IMR-90 (cell line): ENCODE results near the gene TRPC4AP. TPM values are rescaled to one million over a fixed set of nuclear protein-coding genes. Genes with fewer than 3 reads are reported as not detected.

Experiments
- ATAC-seq: fragments of 200-7000 bp; cut with Tn5 transposase; 2 replicates; pipeline ENCODE4 v1.9.1; 2020; ENCODE audit warnings: low read depth, mild to moderate bottlenecking, moderate library complexity
- BruUV-seq: library from RNA; stranded (reverse); fragments of 400-500 nt; replicated peaks from 2 replicates; lab custom pipeline; 2021; lab: Mats Ljungman, UMichigan
- CTCF ChIA-PET: fragments of 300-600 bp; formaldehyde crosslinking; extraction: SDS; loops from one replicate; lab custom pipeline; 2021; ENCODE audit warnings: antibody characterized with exemption; lab: Yijun Ruan, JAX
- POLR2A ChIA-PET: fragments of 300-600 bp; sonication (Branson Sonifier 250); formaldehyde crosslinking; loops from one replicate; lab custom pipeline; 2022; ENCODE audit warnings: antibody characterized with exemption; ENCODE audit not compliant: unreplicated experiment; lab: Charles Lee
- DNase-seq: peaks from one replicate; pipeline ENCODE4 v3.0.0; 2013
- H2AFZ ChIP-seq: replicated peaks from 2 replicates; pipeline ENCODE3; 2013; ENCODE audit warnings: low read length, mild to moderate bottlenecking; ENCODE audit not compliant: poor library complexity
- H2AK5ac ChIP-seq: 2 replicates; pipeline ENCODE4 v1.6.1; 2013; ENCODE audit warnings: low read depth, low read length, inconsistent platforms
- H2AK9ac ChIP-seq: replicated peaks from 2 replicates; pipeline ENCODE3; 2013; ENCODE audit warnings: mild to moderate bottlenecking, low read depth, low read length, moderate library complexity; ENCODE audit not compliant: poor library complexity
- H2BK120ac ChIP-seq: 2 replicates; pipeline ENCODE4 v1.6.1; 2013; ENCODE audit warnings: low read depth, low read length, inconsistent platforms
- H2BK15ac ChIP-seq: 3 replicates; pipeline ENCODE4 v1.6.1; 2013; ENCODE audit warnings: low read depth, low read length, inconsistent platforms
- H2BK20ac ChIP-seq: 2 replicates; pipeline ENCODE4 v1.6.1; 2013; ENCODE audit warnings: low read depth, mild to moderate bottlenecking, inconsistent platforms, low read length, moderate library complexity
- H2BK5ac ChIP-seq: 2 replicates; pipeline ENCODE4 v1.6.1; 2013; ENCODE audit warnings: mild to moderate bottlenecking, low read depth, low read length, inconsistent platforms; ENCODE audit not compliant: poor library complexity, severe bottlenecking
- H3K14ac ChIP-seq: replicated peaks from 2 replicates; pipeline ENCODE4 v1.6.1; 2013; ENCODE audit warnings: low read depth, low read length, inconsistent platforms
- H3K18ac ChIP-seq: 2 replicates; pipeline ENCODE4 v1.6.1; 2013; ENCODE audit warnings: low read depth, low read length, control low read depth
- H3K23ac ChIP-seq: 2 replicates; pipeline ENCODE4 v1.6.1; 2013; ENCODE audit warnings: low read depth, low read length, inconsistent platforms
- H3K27ac ChIP-seq: 2 replicates; pipeline ENCODE4 v1.5.1; 2013; ENCODE audit warnings: mild to moderate bottlenecking, control low read depth, low read length; ENCODE audit not compliant: insufficient read depth
- H3K27me3 ChIP-seq: 2 replicates; pipeline ENCODE4 v1.6.1; 2013; ENCODE audit warnings: low read length; ENCODE audit not compliant: control insufficient read depth, insufficient read depth
- H3K36me3 ChIP-seq: 2 replicates; pipeline ENCODE4 v1.6.1; 2013; ENCODE audit warnings: low read length, mixed read lengths; ENCODE audit not compliant: control insufficient read depth, insufficient read depth
- H3K4ac ChIP-seq: 2 replicates; pipeline ENCODE4 v1.6.1; 2013; ENCODE audit warnings: low read depth, low read length, inconsistent platforms
- H3K4me1 ChIP-seq: 2 replicates; pipeline ENCODE4 v1.6.1; 2013; ENCODE audit warnings: low read length, mixed read lengths; ENCODE audit not compliant: control insufficient read depth, insufficient read depth
- H3K4me2 ChIP-seq: 2 replicates; pipeline ENCODE4 v1.6.1; 2013; ENCODE audit warnings: low read depth, mild to moderate bottlenecking, control low read depth, low read length, moderate library complexity
- H3K4me3 ChIP-seq: 2 replicates; pipeline ENCODE4 v1.5.1; 2013; ENCODE audit warnings: low read depth, mild to moderate bottlenecking, control low read depth, low read length, moderate library complexity; ENCODE audit not compliant: insufficient read depth
- H3K56ac ChIP-seq: 2 replicates; pipeline ENCODE4 v1.6.1; 2013; ENCODE audit warnings: low read length, inconsistent platforms; ENCODE audit not compliant: insufficient read depth; ENCODE audit errors: extremely low read depth
- H3K79me1 ChIP-seq, 2 experiments: 2 replicates each; pipeline ENCODE4 v1.6.1; 2013; ENCODE audit warnings: low read length in 2 of 2, inconsistent platforms in 1 of 2, low read depth in 1 of 2
- H3K9ac ChIP-seq: 2 replicates; pipeline ENCODE4 v1.6.1; 2013; ENCODE audit warnings: low read depth, low read length, control low read depth
- H3K9me1 ChIP-seq: 2 replicates; pipeline ENCODE4 v1.6.1; 2013; ENCODE audit warnings: low read length, inconsistent platforms; ENCODE audit not compliant: insufficient read depth
- H3K9me3 ChIP-seq: 2 replicates; pipeline ENCODE4 v1.6.1; 2013; ENCODE audit warnings: low read length; ENCODE audit not compliant: control insufficient read depth, insufficient read depth
- H4K20me1 ChIP-seq: 2 replicates; pipeline ENCODE4 v1.6.1; 2013; ENCODE audit warnings: low read length, inconsistent platforms; ENCODE audit not compliant: insufficient read depth
- H4K5ac ChIP-seq: 2 replicates; pipeline ENCODE4 v1.6.1; 2013; ENCODE audit warnings: mild to moderate bottlenecking, low read depth, low read length, control low read depth
- H4K8ac ChIP-seq, 2 experiments: 2 replicates each; pipeline ENCODE4 v1.6.1; 2013; ENCODE audit warnings: low read depth in 2 of 2, low read length in 2 of 2, control low read depth in 1 of 2, inconsistent platforms in 1 of 2
- H4K91ac ChIP-seq: 2 replicates; pipeline ENCODE4 v1.6.1; 2013; ENCODE audit warnings: low read depth, low read length, inconsistent platforms; ENCODE audit not compliant: insufficient read depth
- BHLHE40 ChIP-seq: fragments of 150-350 bp; IDR thresholded peaks from 2 replicates; pipeline ENCODE4 v1.6.1; 2016; ENCODE audit warnings: mild to moderate bottlenecking, low read depth, low read length
- MAFK ChIP-seq: IDR thresholded peaks from 2 replicates; pipeline ENCODE4 v1.6.1; 2012; ENCODE audit warnings: low read depth, low read length, improper control_type of control experiment
- POLR2A ChIP-seq: IDR thresholded peaks from 2 replicates; pipeline ENCODE4 v1.6.1; 2012; ENCODE audit warnings: mild to moderate bottlenecking, low read depth, low read length
- WGBS, 2 experiments: methylation state at CpG; one replicate each; pipeline versions ENCODE4 v1.1.5 to v1.1.7; 2013; ENCODE audit warnings: missing lambda C conversion rate in 2 of 2; ENCODE audit not compliant: insufficient read length in 1 of 2; ENCODE audit errors: extremely low coverage in 2 of 2; 5-methylcytosine and 5-hydroxymethylcytosine counted together
- dilution Hi-C: fragments of 300-500 bp; cut with HindIII; formaldehyde crosslinking; loops from one replicate; pipeline ENCODE4 v1.14.3; 2018; ENCODE audit warnings: low sequenced_read_pairs; ENCODE audit not compliant: unreplicated experiment
- in situ Hi-C: fragments of 300-500 bp; cut with MboI; formaldehyde crosslinking; loops from 3 replicates; pipeline ENCODE4 v1.14.3; 2019; ENCODE audit warnings: low sequenced_read_pairs, inconsistent platforms, mixed read lengths
- intact Hi-C: fragments of 100-400 bp; cut with micrococcal nuclease; formaldehyde crosslinking; loops from 2 replicates; pipeline ENCODE4 v1.10.0; 2022
- polyA plus RNA-seq, 3 experiments: library from polyadenylated mRNA; depleted of rRNA; stranded (reverse); fragments of >200 nt; gene quantifications; 2 replicates each; pipeline ENCODE4 v1.2.3, GENCODE V29; 2012; ENCODE audit warnings: low replicate concordance in 1 of 3
- total RNA-seq: library from RNA; depleted of rRNA; stranded (reverse); fragments of >200 nt; gene quantifications from 2 replicates; pipeline ENCODE4 v1.2.3, GENCODE V29; 2012

The TRPC4AP gene
- total and polyA plus RNA-seq, 2 of the 4 experiments (the other 2 are of a cell fraction), result 41.0 to 81.0 TPM

GRCh38 chr20:34999782-35000181, 92.8 kb downstream of the TRPC4AP start:
- ATAC-seq (no peak), DNase-seq (no peak)
- peaks cover 41% of the 10 kb centered on the region for H4K20me1 ChIP-seq
- H2BK15ac ChIP-seq, result no peak overlapping the region
- WGBS, 2 experiments, result 89% methylated on average over 8 of the region's 10 CpGs; no CpG with 5 or more reads in 1 of the 2 experiments
- no peak overlapping the region for H2AFZ ChIP-seq
- intact Hi-C loops (loop anchor here (5.0 kb wide), 1 partner anchor 127 kb away; the partner anchor contains the start of gene GGT7), in situ Hi-C loops (no loop called here), dilution Hi-C loops (no loop called here)
- H2BK120ac ChIP-seq, result no peak overlapping the region
- peaks cover 0 to 16% of the 10 kb centered on the region in 2 experiments; a peak in 1 of 4 replicates for H3K79me1 ChIP-seq
- H3K9me3 ChIP-seq, result no peaks in the 10 kb centered on the region
- H4K8ac ChIP-seq, result no peak overlapping the region
- H2BK5ac ChIP-seq, result no peak overlapping the region
- H2AK9ac ChIP-seq, result no peak overlapping the region
- no peak overlapping the region for H3K56ac ChIP-seq
- TF ChIP-seq POLR2A (no peak), MAFK (no peak), BHLHE40 (no peak)
- H3K36me3 ChIP-seq, result peaks cover 88% of the 10 kb centered on the region
- no peaks in the 10 kb centered on the region for H3K9me1 ChIP-seq
- no peak overlapping the region for H2AK5ac ChIP-seq
- no TSS peak for BruUV-seq
- H3K4me3 ChIP-seq, result no peak overlapping the region
- no peak overlapping the region for H2BK20ac ChIP-seq
- H3K4me2 ChIP-seq, result no peak overlapping the region
- no peaks in the 10 kb centered on the region for H3K27me3 ChIP-seq
- ChIA-PET CTCF (no interaction called here), POLR2A (no interaction called here)
- H3K4me1 ChIP-seq, result no peaks in the 10 kb centered on the region
- H3K18ac ChIP-seq, result no peak overlapping the region
- no peak overlapping the region for H4K91ac ChIP-seq
- H3K27ac ChIP-seq, result no peak overlapping the region
- no peak overlapping the region for H3K9ac ChIP-seq
- H3K14ac ChIP-seq, result no peak overlapping the region
- no peak overlapping the region for H4K5ac ChIP-seq
- no peak overlapping the region for H3K4ac ChIP-seq
- H3K23ac ChIP-seq, result no peak overlapping the region
